Hematopoietic multipotent progenitor cell treated with erythropoietin and hydrocortisone succinate and interleukin-3 and kit ligand, for 8 days (in vitro differentiated cells): Measurements from ENCODE around the gene DHRS13.

ENCODE experiments used
- DNase-seq: peaks from one replicate; pipeline ENCODE4 v3.0.0-alpha.2; 2015

DHRS13 gene

DNA sequence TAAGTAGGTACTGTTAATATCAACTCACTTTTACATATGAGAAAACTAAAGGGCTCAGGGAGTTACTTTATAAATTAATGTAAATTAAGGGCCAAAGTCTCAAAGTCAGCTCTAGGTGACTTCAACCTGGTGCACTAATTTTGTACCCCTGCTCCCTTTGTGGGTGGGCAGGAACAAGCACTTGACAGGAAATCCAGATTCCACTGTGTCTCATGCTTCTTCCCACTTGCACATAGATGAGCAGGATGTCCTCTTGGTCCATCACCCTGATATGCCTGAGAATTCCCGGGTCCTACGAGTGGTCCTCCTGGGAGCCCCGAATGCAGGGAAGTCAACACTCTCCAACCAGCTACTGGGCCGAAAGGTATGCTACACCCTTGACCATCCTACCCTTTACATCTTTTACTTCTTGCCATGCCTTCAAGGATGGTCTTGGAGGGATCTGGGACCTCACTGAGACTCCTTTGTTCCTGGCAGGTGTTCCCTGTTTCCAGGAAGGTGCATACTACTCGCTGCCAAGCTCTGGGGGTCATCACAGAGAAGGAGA lies 46.8 kb downstream of the DHRS13 start:
- peak; percentile 53 for DNase-seq

DNA sequence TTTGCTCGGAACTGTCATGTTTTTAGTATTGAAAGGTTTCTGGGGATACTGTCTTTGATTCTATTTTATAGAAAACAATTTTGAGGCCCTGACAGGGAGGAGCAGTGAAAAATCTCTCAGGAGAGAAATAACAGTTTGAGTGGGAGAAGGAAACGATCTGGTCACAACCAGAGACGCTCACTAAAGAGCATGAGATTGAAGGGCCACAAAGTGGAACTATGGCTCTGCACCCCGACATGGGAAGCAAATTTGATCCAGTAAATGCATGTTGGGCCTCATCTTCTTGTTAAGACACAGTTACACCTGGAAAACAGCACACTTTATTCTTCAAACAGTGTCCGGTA lies 47.6 kb downstream of the DHRS13 start:
- no peak for DNase-seq

- DNase-seq = peak; percentile 91
These were observed 48.2 kb downstream of the DHRS13 start, which contains the start of gene ERAL1 for GRCh38 chr17:28854457-28855335. ERAL1 (plus strand) TSS chr17:28855016; CDS start chr17:28855035, 19 bp downstream.

- no peak for DNase-seq
These were observed 49.6 kb downstream of the DHRS13 start for GRCh38 chr17:28853295-28853694.

GRCh38 chr17:28849281-28849680 lies 53.6 kb downstream of the DHRS13 start:
- DNase-seq = peak; percentile 74

- DNase-seq = peak; percentile 82
These were observed 54.2 kb downstream of the DHRS13 start for GRCh38 chr17:28848667-28849066.
